HepG2 (cell line): ENCODE data around the gene FOCAD. TPM values are rescaled to one million over a fixed set of nuclear protein-coding genes. Genes with fewer than 3 reads are reported as not detected.

ENCODE experiments used
- ATAC-seq: fragments of 200-7000 bp; cut with Tn5 transposase; 3 replicates; pipeline ENCODE4 v1.9.1; 2020; ENCODE audit warnings: mild to moderate bottlenecking, moderate library complexity
- BruUV-seq: library from RNA; stranded (reverse); fragments of 400-500 nt; replicated peaks from 2 replicates; lab custom pipeline; 2021; lab: Mats Ljungman, UMichigan
- CTCF ChIA-PET: fragments of 300-600 bp; formaldehyde crosslinking; extraction: SDS; loops from one replicate; lab custom pipeline; 2021; ENCODE audit warnings: low total read pairs, inconsistent platforms, low intra/inter-chr PET ratio; lab: Yijun Ruan, JAX
- POLR2A ChIA-PET: fragments of 350-600 bp; sonication (Branson Sonifier 250); formaldehyde crosslinking; loops from one replicate; lab custom pipeline; 2020; ENCODE audit warnings: antibody characterized with exemption, inconsistent platforms; lab: Yijun Ruan, JAX
- DNase-seq: peaks from one replicate; pipeline ENCODE4 v3.0.0-alpha.2; 2015; ENCODE audit warnings: low spot score
- FAIRE-seq: peaks from 3 replicates; lab custom pipeline; 2011; peaks lifted over from hg19 to GRCh38; lab: Jason Lieb, UNC
- H2AFZ ChIP-seq: one replicate; pipeline ENCODE4 v1.6.1; 2011; ENCODE audit warnings: low read length, inconsistent platforms
- H3K27ac ChIP-seq: fragments of 300-600 bp; 3 replicates; pipeline ENCODE4 v1.8.0; 2011; ENCODE audit warnings: mixed run types, mild to moderate bottlenecking, mixed read lengths, low read length, inconsistent platforms; ENCODE audit not compliant: insufficient read depth; ENCODE audit errors: extremely low read length
- H3K27me3 ChIP-seq, 2 experiments: fragments of 200-600 bp in 1 of 2; 2 replicates in 1 of 2; 3 replicates in 1 of 2; pipeline versions ENCODE4 v1.6.0 to v1.8.0; 2011; ENCODE audit warnings: low read length in 2 of 2, mild to moderate bottlenecking in 2 of 2, moderate library complexity in 2 of 2, inconsistent platforms in 1 of 2; ENCODE audit not compliant: insufficient read depth in 2 of 2, control insufficient read depth in 1 of 2
- H3K36me3 ChIP-seq, 2 experiments: fragments of 200-600 bp in 1 of 2; replicated peaks in 1 of 2; 2 replicates in 1 of 2; 3 replicates in 1 of 2; pipeline versions ENCODE4 v1.5.1 to v1.8.0; 2011; ENCODE audit warnings: low read length in 2 of 2, inconsistent platforms in 1 of 2; ENCODE audit not compliant: insufficient read depth in 2 of 2, control insufficient read depth in 1 of 2
- H3K4me1 ChIP-seq: 2 replicates; pipeline ENCODE4 v1.5.1; 2012; ENCODE audit warnings: low read length, inconsistent platforms; ENCODE audit not compliant: insufficient read depth
- H3K4me2 ChIP-seq: 2 replicates; pipeline ENCODE4 v1.6.0; 2011; ENCODE audit warnings: low read depth, low read length, inconsistent platforms
- H3K4me3 ChIP-seq, 3 experiments: fragments of 200-600 bp in 1 of 3; sonication (generic), shearing (Covaris generic) in 1 of 3; replicated peaks in 1 of 3; 2 replicates each; pipeline ENCODE4 v1.5.1; 2011 to 2016; ENCODE audit warnings: low read length in 3 of 3, inconsistent platforms in 2 of 3, low read depth in 2 of 3, mild to moderate bottlenecking in 2 of 3, control low read depth in 1 of 3, mixed read lengths in 1 of 3; ENCODE audit not compliant: insufficient read depth in 1 of 3
- H3K79me2 ChIP-seq: one replicate; pipeline ENCODE4 v1.6.1; 2011; ENCODE audit warnings: low read length, inconsistent platforms; ENCODE audit not compliant: insufficient read depth
- H3K9ac ChIP-seq: 2 replicates; pipeline ENCODE4 v1.6.0; 2011; ENCODE audit warnings: mild to moderate bottlenecking, low read depth, low read length, inconsistent platforms; ENCODE audit not compliant: insufficient read depth
- H3K9me3 ChIP-seq: 2 replicates; pipeline ENCODE4 v1.5.1; 2012; ENCODE audit warnings: mild to moderate bottlenecking, low read length
- H4K20me1 ChIP-seq: 2 replicates; pipeline ENCODE4 v1.6.0; 2011; ENCODE audit warnings: inconsistent platforms, mild to moderate bottlenecking, low read length, moderate library complexity; ENCODE audit not compliant: insufficient read depth
- AKAP8 ChIP-seq: sonication (generic); formaldehyde crosslinking; IDR thresholded peaks from 2 replicates; pipeline ENCODE4 v1.5.1; 2020; ENCODE audit warnings: mild to moderate bottlenecking, missing genetic modification reagents
- CEBPB ChIP-seq: IDR thresholded peaks from 2 replicates; pipeline ENCODE4 v1.6.1; 2011; ENCODE audit warnings: low read depth, low read length, improper control_type of control experiment, borderline replicate concordance
- CREBL2 ChIP-seq: sonication (generic); formaldehyde crosslinking; IDR thresholded peaks from 2 replicates; pipeline ENCODE4 v1.8.1; 2023; ENCODE audit warnings: missing genetic modification reagents, mild to moderate bottlenecking, borderline replicate concordance
- HDAC1 ChIP-seq: sonication (generic); formaldehyde crosslinking; IDR thresholded peaks from 2 replicates; pipeline ENCODE4 v1.5.1; 2020; ENCODE audit warnings: mild to moderate bottlenecking, missing genetic modification reagents
- HNF1A ChIP-seq, 2 experiments: sonication (generic) in 1 of 2; formaldehyde crosslinking in 1 of 2; IDR thresholded peaks; 2 replicates each; pipeline versions ENCODE4 v1.4.0 to v1.6.1; 2016 to 2020; ENCODE audit warnings: borderline replicate concordance in 1 of 2, low read depth in 1 of 2, mild to moderate bottlenecking in 1 of 2, missing genetic modification reagents in 1 of 2
- MYC ChIP-seq: sonication (generic); formaldehyde crosslinking; IDR thresholded peaks from 2 replicates; pipeline ENCODE4 v1.9.0; 2021; ENCODE audit warnings: missing genetic modification reagents, borderline replicate concordance
- SMAD1 ChIP-seq: sonication (generic); formaldehyde crosslinking; IDR thresholded peaks from 2 replicates; pipeline ENCODE4 v1.4.0; 2020; ENCODE audit warnings: missing genetic modification reagents, low read depth, mild to moderate bottlenecking, borderline replicate concordance
- SNRNP70 ChIP-seq: fragments of 200-400 bp; formaldehyde crosslinking; IDR thresholded peaks from 2 replicates; pipeline ENCODE4 v1.6.1; 2017; ENCODE audit warnings: mild to moderate bottlenecking, low read depth, low read length, moderate library complexity
- ZBTB34 ChIP-seq: sonication (generic); formaldehyde crosslinking; IDR thresholded peaks from 2 replicates; pipeline ENCODE4 v1.8.0; 2022; ENCODE audit warnings: mild to moderate bottlenecking, missing genetic modification reagents
- ZNF180 ChIP-seq: sonication (generic); formaldehyde crosslinking; IDR thresholded peaks from 2 replicates; pipeline ENCODE4 v1.4.0; 2020; ENCODE audit warnings: low read depth, missing genetic modification reagents, borderline replicate concordance
- ZNF234 ChIP-seq: sonication (generic); formaldehyde crosslinking; conservative IDR thresholded peaks from 2 replicates; pipeline ENCODE4 v1.5.1; 2020; ENCODE audit warnings: mild to moderate bottlenecking, missing genetic modification reagents
- ZNF512 ChIP-seq: sonication (generic); formaldehyde crosslinking; IDR thresholded peaks from 2 replicates; pipeline ENCODE4 v1.4.0; 2020; ENCODE audit warnings: mild to moderate bottlenecking, missing genetic modification reagents
- ZNF556 ChIP-seq: sonication (generic); formaldehyde crosslinking; IDR thresholded peaks from 2 replicates; pipeline ENCODE4 v1.4.0; 2020; ENCODE audit warnings: mild to moderate bottlenecking, missing genetic modification reagents, borderline replicate concordance
- ZNF746 ChIP-seq: sonication (generic); formaldehyde crosslinking; IDR thresholded peaks from 2 replicates; pipeline ENCODE4 v1.8.0; 2022; ENCODE audit warnings: mild to moderate bottlenecking, missing genetic modification reagents
- WGBS: methylation state at CpG from one replicate; pipeline ENCODE4 v1.1.6; 2017; ENCODE audit warnings: low lambda C conversion rate; 5-methylcytosine and 5-hydroxymethylcytosine counted together
- in situ Hi-C: cut with HindIII; loops from 2 replicates; pipeline ENCODE4 v1.10.0; 2017; ENCODE audit warnings: low pct_unique_long_range_greater_than_20kb; ENCODE audit not compliant: extremely low pct_ligation_motif_present
- intact Hi-C: fragments of 100-400 bp; cut with micrococcal nuclease; formaldehyde crosslinking; loops from one replicate; pipeline ENCODE4 v1.10.0; 2022; ENCODE audit not compliant: unreplicated experiment
- polyA plus RNA-seq, 8 experiments: library from polyadenylated mRNA; depleted of rRNA in 3 of 8; stranded (reverse) in 7 of 8; unstranded in 1 of 8; fragments of >200 nt; fragmentation: Illumina TruSeq in 4 of 8; extraction: Trizol in 4 of 8; gene quantifications; 2 replicates each; pipeline versions ENCODE4 v1.2.1 to v1.2.3, GENCODE V29; 2011 to 2016; ENCODE audit warnings: low read depth in 4 of 8, missing spikeins in 1 of 8, mixed read lengths in 1 of 8; ENCODE audit not compliant: insufficient read depth in 1 of 8
- total RNA-seq, 5 experiments: library from RNA; depleted of rRNA; stranded (reverse); fragments of >200 nt; fragmentation: Illumina TruSeq; extraction: Trizol; gene quantifications; 2 replicates each; pipeline ENCODE4 v1.2.3, GENCODE V29; 2016; ENCODE audit warnings: low read depth in 1 of 5
- TF ChIP-seq, protein P1 (sequence below): sonication (generic); formaldehyde crosslinking; IDR thresholded peaks from 2 replicates; pipeline ENCODE4 v1.5.1; 2020; ENCODE audit warnings: missing genetic modification reagents, mild to moderate bottlenecking, borderline replicate concordance

Gene FOCAD
- total and polyA plus RNA-seq, 2 of the 13 experiments (the other 11 are each of a cell fraction or from before 2014, with no cell fraction given): 18.0 to 31.1 TPM

GRCh38 chr9:20994486-20994885 is 310.4 kb downstream of the FOCAD start:
- no peaks in the 10 kb centered on the region for H4K20me1 ChIP-seq
- no TSS peak for BruUV-seq
- H3K4me3 ChIP-seq: no peak overlapping the region
- H3K27me3 ChIP-seq: no peaks in the 10 kb centered on the region
- H3K4me1 ChIP-seq: no peaks in the 10 kb centered on the region
- WGBS: 96% methylated on average over 3 of the region's 3 CpGs
- FAIRE-seq (no peak), DNase-seq (no peak), ATAC-seq (no peak)
- H3K4me2 ChIP-seq: no peak overlapping the region
- H3K36me3 ChIP-seq: peaks cover 4 to 6% of the 10 kb centered on the region in 2 experiments; a peak in 3 of 5 replicates
- intact Hi-C loops: no loop called here
- CTCF ChIA-PET: no interaction called here
- no peak overlapping the region for H2AFZ ChIP-seq
- H3K9me3 ChIP-seq: no peaks in the 10 kb centered on the region
- H3K27ac ChIP-seq: no peak overlapping the region
- in situ Hi-C loops: no loop called here
- POLR2A ChIA-PET: no interaction called here
- H3K79me2 ChIP-seq: no peaks in the 10 kb centered on the region
- no peak overlapping the region for H3K9ac ChIP-seq
- no peak for TF ChIP-seq AKAP8 (CRISPR knock-in tag)
- TF ChIP-seq ZNF234 (CRISPR knock-in tag): no peak
- TF ChIP-seq ZBTB34 (CRISPR knock-in tag): no peak
- TF ChIP-seq ZNF746 (CRISPR knock-in tag): no peak
- no peak for TF ChIP-seq SMAD1 (CRISPR knock-in tag)
- TF ChIP-seq, protein P1, sequence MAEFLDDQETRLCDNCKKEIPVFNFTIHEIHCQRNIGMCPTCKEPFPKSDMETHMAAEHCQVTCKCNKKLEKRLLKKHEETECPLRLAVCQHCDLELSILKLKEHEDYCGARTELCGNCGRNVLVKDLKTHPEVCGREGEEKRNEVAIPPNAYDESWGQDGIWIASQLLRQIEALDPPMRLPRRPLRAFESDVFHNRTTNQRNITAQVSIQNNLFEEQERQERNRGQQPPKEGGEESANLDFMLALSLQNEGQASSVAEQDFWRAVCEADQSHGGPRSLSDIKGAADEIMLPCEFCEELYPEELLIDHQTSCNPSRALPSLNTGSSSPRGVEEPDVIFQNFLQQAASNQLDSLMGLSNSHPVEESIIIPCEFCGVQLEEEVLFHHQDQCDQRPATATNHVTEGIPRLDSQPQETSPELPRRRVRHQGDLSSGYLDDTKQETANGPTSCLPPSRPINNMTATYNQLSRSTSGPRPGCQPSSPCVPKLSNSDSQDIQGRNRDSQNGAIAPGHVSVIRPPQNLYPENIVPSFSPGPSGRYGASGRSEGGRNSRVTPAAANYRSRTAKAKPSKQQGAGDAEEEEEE (CRISPR knock-in tag): no peak
- no peak for TF ChIP-seq CEBPB
- TF ChIP-seq HNF1A (IDR thresholded peaks at IDR 0.05; ENCODE audit: low read depth): no peak
- TF ChIP-seq HNF1A (CRISPR knock-in tag; IDR thresholded peaks at IDR 0.05; ENCODE audit: borderline replicate concordance): no peak
- TF ChIP-seq HDAC1 (CRISPR knock-in tag): no peak
- TF ChIP-seq ZNF556 (CRISPR knock-in tag): no peak
- TF ChIP-seq ZNF512: no peak
- no peak for TF ChIP-seq ZNF180 (CRISPR knock-in tag)
- TF ChIP-seq MYC (CRISPR knock-in tag): no peak
- no peak for TF ChIP-seq SNRNP70
- no peak for TF ChIP-seq CREBL2 (CRISPR knock-in tag)
